GM19372 (cell line): ENCODE measurements around the gene DTHD1.

Experiments
- ATAC-seq: cut with Tn5 transposase; IDR thresholded peaks from one replicate; pipeline ENCODE4 v1.9.1; 2021; ENCODE audit warnings: mild to moderate bottlenecking, low read depth, moderate library complexity; ENCODE audit not compliant: unreplicated experiment

Gene DTHD1

DNA sequence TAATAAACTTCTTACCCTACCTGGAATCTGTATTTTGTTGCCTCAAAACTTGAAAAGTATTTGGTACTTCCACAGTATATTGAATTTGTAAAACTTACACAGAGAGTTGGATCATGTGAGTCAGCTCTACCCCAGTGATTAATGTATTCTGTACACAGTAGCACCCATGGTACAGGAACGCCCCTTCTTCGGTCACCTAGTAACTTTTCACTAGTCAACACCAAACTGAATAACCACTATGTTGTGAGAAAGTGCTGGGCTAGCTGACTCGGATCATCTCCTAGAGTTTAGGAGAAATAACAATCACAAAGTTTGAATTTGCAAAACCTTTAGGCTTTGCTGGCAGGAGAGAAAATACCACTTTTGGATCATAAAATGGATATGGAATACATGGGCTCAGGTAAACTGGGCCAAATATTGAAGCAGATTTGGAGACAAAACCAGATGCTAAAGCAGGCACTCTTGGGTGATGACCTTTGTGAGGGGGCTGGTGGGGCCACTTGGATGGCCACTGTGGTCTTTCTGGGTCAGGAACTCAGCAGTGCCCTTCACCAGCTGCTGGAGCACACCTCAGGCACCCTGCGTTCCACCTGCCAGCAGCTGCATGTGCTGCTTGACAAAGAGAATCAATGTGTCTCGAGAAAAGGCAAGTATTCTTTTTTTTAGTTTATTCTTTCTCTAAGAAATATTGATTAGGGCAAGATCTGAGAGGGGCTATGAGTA lies at the start of gene DTHD1:
TSS of gene DTHD1 (plus strand) at position 233 of the 723 bp plus-strand sequence. CDS start at position 376, 143 bp downstream.
- no peak for ATAC-seq

DNA sequence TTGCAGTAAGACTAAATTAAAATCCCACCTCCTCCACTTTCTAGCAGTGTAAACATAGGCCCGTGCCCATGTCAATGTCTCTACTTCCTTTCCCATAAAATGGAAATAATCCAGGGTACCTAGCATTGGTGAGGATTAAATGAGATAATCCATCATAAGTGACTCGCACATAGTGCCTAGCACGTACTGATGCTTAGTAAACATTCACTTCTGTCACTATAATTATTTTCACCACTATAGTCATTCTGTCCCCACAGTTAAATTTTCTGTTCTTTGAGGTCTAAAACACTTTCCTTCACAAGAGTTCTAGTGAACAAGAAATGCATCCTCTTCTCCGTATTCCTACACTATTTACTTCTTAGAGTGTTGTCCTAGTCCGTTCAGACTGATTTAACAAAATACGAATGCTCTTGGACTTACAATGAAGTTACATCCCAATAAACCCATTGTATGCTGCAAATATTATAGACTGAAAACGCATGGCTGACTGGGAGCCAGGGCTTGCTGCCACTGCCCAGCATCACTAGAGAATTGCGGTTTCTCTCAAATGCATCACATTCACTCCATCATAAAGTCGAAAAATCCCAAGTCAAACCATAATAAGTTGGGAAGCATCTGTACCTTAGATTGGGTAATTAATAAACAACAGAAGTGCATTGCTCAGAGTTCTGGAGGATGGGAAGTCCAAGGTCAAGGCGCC lies 47.7 kb upstream of the DTHD1 start:
- ATAC-seq = no peak

DNA sequence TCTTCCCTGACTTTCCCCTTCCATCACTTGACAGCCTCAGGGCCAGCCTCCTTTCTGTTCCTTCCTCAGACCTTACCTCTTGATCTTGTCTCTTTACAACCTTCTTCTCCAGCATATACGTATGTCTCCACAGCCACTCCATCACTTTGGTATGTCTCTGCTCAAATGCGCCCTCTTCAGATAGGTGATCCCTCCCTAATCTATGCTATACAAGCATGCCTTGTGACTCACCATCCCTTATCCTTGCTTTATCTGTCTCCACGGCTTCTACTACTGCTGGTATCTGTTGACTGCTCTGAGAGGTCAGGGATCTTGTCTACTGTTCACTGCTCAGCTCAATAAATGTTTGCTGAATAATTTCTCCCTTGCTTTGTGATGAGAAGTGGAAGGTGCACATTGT lies 46.1 kb upstream of the DTHD1 start:
- no peak for ATAC-seq

DNA sequence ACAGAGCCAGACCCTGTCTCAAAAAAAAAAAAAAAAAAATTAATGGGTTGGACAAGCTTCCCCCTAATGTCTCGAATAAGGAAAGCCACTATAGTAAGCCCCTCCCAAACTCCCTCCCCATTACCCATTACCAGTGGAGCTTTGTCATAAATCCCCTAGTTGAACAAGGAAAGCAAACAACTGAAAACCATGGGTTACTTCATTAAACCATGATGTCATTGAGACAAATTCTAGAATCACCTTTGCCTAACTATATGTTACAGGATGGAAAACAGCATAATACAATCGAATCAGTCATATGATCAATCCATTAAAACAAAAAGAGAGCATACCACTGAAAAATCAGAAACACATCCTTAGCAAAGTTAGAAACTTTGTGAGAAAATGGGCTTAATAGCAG lies 45.3 kb upstream of the DTHD1 start:
- ATAC-seq = no peak

DNA sequence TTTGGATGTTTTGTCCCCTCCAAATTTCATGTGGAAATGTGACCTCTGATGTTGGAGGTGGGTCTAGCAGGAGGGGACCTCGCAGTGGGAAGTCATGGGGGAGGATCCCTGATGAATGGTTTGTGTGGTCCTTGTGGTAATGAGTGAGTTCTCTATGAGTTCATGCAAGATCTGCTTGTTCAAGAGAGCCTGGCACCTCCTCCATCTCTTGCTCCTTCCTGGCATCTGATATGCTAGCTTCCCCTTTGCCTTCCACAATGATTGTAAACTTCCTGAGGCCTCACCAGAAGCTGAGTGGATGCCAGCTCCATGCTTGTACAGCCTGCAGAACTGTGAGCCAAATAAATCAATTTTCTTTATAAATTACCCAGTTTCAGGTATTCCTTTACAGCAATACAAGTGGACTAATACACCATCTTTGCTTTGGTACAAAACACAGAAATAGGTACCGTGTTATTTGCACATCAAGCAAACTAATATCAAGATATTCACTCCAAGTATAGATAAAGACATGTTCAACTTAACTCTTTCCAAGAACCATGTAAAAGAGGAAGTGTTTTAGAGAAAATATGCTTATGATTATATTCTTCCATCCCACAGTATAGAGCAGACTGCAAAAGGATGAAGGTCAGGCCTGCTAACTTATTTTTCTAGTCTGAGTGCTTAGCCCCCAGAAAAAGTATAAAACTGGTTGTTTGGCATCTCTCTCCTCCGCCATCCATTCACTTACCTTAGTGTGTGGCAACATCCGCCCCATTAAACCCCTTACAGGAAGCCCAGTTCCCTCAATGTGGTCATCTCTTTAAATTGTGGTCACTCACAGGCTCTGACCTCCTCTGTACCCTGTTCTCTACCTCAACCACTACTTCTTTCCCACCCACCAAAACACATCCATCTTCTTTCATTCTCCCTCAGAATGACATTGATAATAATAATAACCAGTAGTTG lies 43.8 kb upstream of the DTHD1 start:
- no peak for ATAC-seq

DNA sequence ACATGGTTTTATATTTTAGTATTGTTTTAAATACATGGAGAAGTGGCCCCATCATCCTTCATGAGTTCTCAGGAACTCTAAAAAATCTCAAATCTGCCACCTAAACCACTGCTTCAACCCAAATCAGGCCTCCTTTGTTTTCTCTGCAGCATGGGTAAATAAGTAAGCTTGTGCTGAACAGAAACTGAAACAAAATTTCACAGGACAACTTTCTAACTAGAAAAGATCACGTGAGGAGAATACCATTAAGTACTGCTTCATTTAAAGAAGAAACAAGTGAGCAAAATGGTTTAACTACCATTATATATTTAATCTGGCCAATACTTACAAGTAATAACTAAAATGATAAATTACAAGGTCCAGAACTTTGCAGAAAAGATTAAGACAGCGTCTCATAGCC lies 39.6 kb upstream of the DTHD1 start:
- ATAC-seq = peak; percentile 37

DNA sequence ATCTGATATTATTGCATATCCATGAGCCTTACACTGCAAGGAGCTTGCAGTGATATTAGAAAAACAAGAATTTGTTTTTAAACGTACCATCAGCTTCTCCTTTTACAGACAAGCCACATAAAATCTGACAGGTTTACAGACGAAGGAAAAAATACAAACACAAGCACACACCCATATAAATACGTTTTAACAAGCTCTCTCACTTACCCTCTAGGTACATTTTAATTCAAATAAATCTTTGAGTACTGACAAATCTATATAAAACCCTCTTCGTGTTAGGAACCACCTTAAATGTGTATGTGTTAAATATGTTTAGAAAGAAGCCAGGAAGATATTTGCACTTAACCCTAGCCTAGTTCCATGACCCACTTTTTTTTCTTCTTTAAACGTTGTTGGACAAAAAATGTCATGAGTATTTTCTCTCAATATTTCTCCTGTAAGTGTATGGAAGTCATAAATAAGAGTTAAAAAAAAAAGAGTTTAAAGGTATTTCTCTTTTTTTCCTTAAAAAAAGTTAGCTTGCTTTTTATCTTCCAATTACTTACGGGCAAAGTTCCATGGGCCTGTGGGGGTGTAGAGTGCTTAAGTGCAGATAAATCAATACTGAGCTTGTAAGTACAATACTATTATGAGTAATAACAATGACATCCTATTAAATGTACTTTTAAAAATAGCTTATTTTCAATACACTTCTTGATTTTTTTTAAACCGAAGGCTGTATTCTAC lies 38.6 kb upstream of the DTHD1 start:
- no peak for ATAC-seq

DNA sequence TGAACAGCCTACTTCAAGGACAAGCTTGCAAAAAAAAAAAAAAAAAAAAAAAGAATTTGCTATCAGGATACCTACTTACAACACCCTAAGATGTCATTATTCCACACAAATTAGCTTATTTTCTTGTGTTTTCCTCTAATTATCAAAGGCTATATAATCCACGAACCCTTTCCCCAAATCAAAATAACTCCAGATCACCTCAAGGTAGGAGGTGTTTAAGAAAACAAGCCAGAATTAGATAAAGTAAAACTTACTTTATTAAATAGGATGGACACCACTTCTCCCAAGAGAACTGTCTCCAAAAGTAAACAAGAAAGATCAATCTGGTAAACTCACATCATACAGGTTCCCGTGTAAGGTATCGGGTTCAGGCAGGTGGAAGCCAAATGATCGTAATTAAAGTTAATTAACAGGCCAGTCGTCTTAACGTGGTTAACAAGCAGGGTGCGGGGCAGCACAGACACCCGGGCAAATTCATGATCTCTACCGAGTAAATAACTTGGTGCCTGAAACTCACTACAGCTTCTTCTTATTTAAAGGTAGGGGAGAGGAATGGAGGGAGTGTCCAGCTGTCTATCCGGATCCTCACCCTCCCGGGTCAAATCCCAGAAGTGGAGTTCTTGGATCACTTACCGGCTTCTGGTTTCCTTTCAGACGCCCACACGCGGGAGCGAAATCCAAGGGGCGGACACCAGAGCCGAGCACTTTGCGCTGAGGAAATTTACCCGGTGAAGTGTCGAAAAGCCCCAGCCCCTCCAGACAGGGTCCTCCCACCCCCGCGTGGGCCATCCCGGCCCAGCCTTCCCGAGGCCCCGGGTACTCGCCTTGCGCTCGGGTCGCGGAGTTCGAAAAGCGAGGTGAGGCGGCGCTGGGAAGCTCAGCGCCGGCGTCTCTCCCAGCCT lies 37.8 kb upstream of the DTHD1 start:
- ATAC-seq = peak; percentile 28

DNA sequence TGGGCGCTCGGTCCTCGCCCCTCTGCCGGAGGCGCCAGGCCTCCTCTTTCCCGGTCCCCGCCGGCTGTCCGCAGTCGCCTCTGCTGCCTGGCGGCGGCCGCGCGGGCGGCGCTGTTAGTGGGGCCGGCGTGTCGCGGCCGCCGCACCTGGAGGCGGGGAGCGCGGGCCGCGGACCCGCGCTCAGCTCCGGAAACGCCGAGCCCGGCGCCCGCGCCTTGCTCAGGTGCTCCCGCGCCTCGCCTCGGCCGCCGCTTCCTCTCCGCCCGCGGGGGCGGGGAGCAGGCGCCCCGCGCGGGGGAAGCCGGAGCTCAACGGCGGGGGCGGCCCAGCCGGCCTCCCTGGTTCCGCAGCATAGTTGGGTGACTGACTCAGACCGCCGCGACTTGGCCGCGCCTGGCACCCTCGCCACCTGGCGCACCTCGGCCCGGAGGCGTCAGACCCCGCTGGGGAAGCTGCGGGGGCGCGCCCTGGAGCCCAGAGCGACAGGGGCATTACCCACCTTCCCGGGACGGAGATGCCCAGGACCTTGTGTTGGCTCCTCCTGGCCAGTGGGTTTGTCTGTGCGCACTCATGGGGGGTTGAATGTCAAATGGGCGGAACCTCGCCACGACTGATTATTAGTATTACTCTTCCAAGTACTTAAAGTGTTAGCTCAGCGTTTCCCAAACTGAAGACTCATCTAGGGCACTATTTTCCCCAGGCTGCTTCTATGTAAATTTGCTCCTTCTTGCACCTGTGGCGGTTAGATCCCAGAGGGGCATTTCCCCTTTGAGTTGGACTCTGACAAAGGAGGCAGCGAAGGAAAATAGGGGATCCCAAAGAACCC lies 36.9 kb upstream of the DTHD1 start, which contains the start of gene ARAP2:
TSS of gene ARAP2 (minus strand) at position 258 of the 826 bp plus-strand sequence. CDS start 15,028 bp downstream, outside the sequence.
- peak; percentile 58 for ATAC-seq

DNA sequence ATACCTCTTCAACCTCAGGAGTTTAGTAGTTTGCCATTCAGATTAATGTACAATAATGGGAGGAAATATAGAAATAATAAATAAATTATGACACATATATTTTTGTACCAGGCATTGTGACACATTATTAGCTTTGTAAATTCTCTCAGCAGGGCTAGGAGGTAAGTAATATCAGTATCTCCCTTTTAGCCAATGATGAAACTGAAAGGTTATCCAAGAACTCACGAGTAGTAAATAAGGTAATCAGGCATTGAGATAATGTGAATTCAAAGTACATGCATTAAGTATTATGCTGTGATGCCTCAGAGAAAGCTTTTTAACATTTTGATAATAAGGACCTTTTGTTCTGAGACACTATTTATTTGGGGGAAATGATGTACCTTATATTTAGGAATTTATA lies 31.8 kb upstream of the DTHD1 start:
- ATAC-seq = no peak

DNA sequence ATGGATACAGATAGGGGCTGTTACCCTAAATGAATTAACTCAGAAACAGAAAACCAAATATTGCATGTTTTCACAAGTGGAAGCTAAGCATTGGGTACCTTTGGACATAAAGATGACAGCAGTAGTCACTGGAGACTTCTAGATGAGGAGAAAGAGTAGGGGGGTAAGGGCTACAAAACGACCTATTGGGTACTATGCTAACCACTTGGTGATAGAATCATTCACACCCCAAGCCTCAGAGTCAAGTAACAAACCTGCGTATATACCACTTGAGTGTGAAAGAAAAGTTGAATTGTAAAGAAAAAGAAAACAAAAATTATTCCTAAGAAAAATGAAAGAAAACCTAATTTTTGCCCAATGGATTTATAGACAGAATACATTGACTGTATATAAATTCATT lies 29.4 kb upstream of the DTHD1 start:
- ATAC-seq = no peak

DNA sequence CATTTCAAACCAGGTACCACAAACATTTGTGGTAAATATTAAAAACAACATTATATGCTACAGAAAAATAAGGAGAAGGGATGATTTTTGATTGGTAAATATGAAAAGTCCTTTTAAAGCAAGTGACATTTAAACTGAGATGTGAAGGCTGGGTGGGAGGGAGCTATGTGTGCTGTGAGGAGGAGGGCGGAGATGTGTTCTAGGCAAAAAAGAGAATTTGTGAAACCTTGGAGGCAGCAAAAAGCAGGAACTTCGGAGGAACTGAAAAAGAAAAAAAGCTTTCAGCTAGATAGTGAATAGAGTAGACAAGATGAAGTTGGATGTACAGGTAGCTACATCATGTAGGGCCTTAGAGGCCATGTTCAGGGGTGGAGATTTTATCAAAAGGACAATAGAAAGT lies 27.0 kb upstream of the DTHD1 start:
- no peak for ATAC-seq

DNA sequence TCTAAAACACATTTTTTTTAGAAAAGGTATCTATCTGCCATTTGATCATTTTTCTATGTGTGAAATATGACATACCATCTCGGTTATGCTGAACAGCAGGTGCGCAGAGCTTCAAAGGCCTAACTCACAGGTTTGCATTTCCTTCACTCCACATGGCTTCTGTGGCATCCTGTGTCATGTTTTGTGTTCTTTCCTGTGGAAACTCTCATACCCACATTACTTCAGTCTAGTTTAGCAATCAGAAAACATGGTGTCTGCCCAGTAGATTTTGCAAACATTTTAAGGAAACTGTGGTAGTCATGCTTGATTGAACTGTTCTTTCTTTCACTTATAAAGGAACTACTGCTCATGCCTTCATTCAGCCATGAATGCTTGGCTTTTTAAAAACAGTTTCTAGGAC lies 25.8 kb upstream of the DTHD1 start:
- peak; percentile 76 for ATAC-seq

DNA sequence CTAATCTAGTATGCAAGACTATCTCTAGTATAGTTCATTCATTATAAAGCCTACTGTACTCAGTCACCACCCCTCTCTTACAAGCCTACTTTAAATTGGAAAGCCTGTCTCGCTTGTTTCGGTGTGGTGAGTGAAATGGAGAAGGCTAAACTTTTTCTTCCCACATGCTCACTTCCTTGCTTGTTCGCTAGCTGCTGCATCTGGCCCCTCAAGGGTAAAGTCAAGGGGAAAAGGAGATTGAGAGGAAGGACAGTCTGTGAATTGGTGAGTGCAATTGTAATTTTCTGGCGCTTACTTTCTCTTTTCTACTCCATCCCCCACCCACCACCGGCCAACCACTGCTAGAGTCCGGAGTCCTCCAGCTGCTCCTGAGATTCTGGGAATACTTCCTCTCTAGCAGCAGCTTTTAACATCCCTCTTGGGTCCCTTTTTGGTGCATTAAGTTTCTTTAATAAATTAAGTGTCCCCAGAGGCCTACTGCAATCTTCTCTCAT lies 25.0 kb upstream of the DTHD1 start:
- ATAC-seq = peak; percentile 33

DNA sequence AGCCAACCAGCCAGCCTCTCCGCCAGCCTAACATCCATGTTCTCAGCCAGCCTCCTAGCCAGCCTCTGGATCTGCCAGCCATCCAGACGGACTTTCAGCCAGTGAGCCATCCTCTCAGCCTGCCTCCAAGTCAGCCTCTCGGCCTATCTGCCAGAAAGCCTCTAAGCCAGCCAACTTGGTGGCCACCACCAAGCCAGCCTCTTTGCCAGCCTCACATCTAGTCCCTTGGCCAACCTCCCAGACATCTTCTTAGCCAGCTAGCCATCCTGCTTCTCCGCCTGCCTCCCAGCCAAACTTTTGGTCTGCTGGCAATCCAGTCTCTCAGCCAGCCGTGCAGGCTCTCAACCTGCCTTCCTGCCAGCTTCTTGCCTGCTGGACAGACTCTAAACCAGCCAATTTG lies 20.7 kb upstream of the DTHD1 start:
- no peak for ATAC-seq

DNA sequence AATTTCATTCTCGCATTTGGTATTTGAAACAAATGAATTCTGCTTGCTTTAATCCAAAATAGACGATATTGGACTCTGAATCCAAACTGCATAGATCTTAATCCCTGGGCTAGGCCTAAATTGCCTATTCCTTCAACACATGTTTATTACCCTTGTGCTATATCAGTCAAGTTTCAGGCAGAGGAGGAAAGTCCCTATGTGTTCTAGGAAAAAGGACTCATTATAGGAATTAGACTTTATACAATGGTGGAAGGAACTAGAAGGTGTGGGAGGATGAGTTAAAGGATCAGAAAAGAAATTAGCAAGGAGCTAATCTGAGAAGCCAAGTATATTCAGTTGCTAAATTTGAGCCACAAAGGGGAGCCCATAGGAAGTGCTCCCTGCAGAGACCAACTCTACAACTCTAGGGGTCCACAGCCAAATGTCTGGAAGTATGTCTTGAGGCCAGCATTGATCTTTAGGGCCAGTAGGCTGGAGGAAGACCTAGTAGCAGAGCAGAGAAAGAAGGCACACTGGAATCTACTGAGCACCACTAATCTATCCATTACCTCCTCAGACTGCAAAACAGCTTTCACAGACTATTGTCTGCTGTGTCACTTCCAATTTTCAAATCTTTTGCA lies 17.1 kb upstream of the DTHD1 start:
- no peak for ATAC-seq

DNA sequence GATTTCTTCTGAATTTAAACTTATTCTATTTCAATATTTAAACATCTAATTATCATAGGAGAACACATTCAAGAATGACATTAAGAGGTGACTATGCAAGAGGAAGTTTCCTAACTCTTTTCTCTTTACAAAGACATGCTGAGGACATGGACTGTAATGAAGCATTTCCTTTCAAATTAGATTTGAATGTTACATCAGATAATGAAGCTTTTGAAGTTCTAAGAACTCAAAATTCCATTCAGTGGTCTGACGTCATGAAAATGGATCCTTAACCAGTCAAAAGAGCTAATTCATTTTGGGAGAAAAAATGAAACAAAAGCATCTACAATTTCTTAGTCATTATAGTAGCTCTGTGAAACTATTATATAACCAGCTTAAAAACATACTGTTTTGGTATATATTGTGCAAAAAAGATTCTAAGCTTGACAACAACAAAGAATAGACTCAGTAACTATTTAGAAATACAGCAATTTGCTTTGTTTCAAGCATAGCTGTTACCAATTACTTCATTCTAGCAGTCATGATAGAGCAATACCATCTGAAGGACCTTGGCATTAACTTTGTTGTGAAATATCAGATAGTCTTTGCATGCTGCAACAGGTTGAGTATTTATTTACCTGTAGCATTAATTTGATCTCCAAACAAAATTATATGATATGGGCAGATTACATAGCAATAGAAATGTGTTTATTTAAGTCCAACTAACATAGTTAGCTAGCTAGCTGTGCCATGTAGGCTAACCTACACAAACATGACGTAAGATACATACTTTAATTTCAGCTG lies 13.7 kb upstream of the DTHD1 start:
- no peak for ATAC-seq
